Gastrocnemius medialis (tissue), 4 donors: ENCODE measurements around the gene TJP3. TPM values are rescaled to one million over a fixed set of nuclear protein-coding genes. Genes with fewer than 3 reads are reported as not detected.

ENCODE experiments used
- ATAC-seq, 2 donors: fragments of 150-250 bp; one replicate each; pipeline ENCODE4 v1.9.1; 2016
- DNase-seq, 2 donors: peaks; one replicate each; pipeline ENCODE4 v3.0.0-alpha.2; 2019
- H3K27ac ChIP-seq, 4 donors: fragments of 200-600 bp; sonication (generic); 1 replicate in 1 of 4; 2 replicates in 3 of 4; pipeline ENCODE4 v1.5.1; 2016 to 2018; ENCODE audit warnings: mild to moderate bottlenecking in 2 of 4, moderate library complexity in 1 of 4
- H3K27me3 ChIP-seq, 3 donors: fragments of 200-600 bp; sonication (generic) in 2 of 3; 1 replicate in 1 of 3; 2 replicates in 2 of 3; pipeline versions ENCODE4 v1.5.1 to v1.6.0; 2016 to 2019; ENCODE audit warnings: mild to moderate bottlenecking in 1 of 3, moderate library complexity in 1 of 3
- H3K36me3 ChIP-seq, 2 donors: fragments of 200-600 bp; sonication (generic) in 1 of 2; one replicate each; pipeline ENCODE4 v1.5.1; 2017 to 2018
- H3K4me1 ChIP-seq, 2 donors: fragments of 200-600 bp; sonication (generic) in 1 of 2; one replicate each; pipeline ENCODE4 v1.5.1; 2016 to 2017; ENCODE audit warnings: mild to moderate bottlenecking in 2 of 2
- H3K4me3 ChIP-seq, 4 donors: fragments of 200-600 bp; sonication (generic) in 3 of 4; 1 replicate in 1 of 4; 2 replicates in 3 of 4; pipeline ENCODE4 v1.5.1; 2016 to 2019; ENCODE audit warnings: mild to moderate bottlenecking in 2 of 4
- H3K9me3 ChIP-seq, 3 donors: fragments of 200-600 bp; sonication (generic) in 2 of 3; 1 replicate in 1 of 3; 2 replicates in 2 of 3; pipeline ENCODE4 v1.5.1; 2016 to 2019
- POLR2A ChIP-seq, 2 donors: fragments of 450-650 bp; IDR thresholded peaks; one replicate each; pipeline ENCODE4 v1.6.1; 2017; ENCODE audit warnings: antibody characterized with exemption in 2 of 2, mild to moderate bottlenecking in 2 of 2, moderate library complexity in 2 of 2
- in situ Hi-C, 4 donors: fragments of 200-750 bp; cut with MboI; loops; one replicate each; pipeline versions ENCODE4 v1.15.0 to v1.8.0; 2017; ENCODE audit warnings: low sequenced_read_pairs in 4 of 4
- intact Hi-C: fragments of 100-400 bp; cut with DNase I; formaldehyde crosslinking; loops from one replicate; pipeline ENCODE4 v1.15.1; 2023; ENCODE audit warnings: low total_unique reads
- total RNA-seq, 4 donors: library from RNA; depleted of rRNA; stranded (reverse); fragments of >200 nt; gene quantifications; one replicate each; pipeline versions ENCODE4 v1.1.0 to v1.2.3, GENCODE V29; 2016
- TF ChIP-seq, protein P1 (sequence below), 5 experiments: fragments of 450-650 bp in 3 of 5; fragments of 200-600 bp in 2 of 5; sonication (generic) in 2 of 5; IDR thresholded peaks in 4 of 5; conservative IDR thresholded peaks in 1 of 5; 1 replicate in 4 of 5; 2 replicates in 1 of 5; pipeline ENCODE4 v1.5.1; 2016 to 2019; ENCODE audit warnings: antibody characterized with exemption in 5 of 5, mild to moderate bottlenecking in 3 of 5, moderate library complexity in 3 of 5

The TJP3 gene
- total RNA-seq, 4 donors from 2014 or later, result 0.67 to 3.7 (median 1.7) TPM

DNA sequence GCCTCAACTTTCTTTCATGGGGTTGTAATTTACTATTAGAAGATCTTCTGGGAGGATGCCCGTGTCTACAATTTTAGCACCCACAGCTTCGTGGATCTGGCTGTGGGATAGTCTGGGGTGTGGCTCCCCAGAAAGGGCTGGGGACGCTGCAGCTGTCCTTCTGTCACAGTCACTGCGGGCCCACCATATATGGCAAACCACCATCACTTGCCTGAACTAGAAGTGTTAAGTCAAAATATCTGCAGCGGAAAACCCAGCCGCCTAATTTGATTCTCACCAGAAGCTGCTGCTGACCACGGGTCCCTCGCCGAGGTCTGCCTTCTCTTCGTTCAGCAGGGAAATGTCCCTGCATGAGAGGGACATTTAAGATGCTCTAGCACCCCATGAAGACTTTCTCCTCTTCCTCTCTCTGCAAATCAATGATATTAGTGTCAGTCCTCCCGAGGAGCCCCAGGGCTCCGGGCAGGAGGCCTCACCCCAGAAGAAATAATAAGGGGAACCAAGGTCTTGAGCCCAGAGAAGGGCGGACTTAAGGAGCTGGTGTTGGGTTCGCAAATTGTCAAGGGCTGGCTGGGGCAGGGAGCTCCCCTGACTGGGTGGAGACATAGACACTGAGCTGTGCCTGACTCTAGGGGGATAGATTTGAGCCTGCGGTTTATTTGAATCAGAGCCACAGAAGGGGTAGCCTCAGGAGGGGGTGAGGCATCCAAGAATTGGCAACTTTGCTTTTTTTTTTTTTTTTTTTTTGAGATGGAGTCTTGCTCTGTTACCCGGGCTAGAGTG, 81.0 kb downstream of the TJP3 start:
- in situ Hi-C loops, result no loop called here
- H3K9me3 ChIP-seq, result no peaks in the 10 kb centered on the region
- no peak for TF ChIP-seq POLR2A (IDR thresholded peaks at IDR 0.05)
- TF ChIP-seq, protein P1, sequence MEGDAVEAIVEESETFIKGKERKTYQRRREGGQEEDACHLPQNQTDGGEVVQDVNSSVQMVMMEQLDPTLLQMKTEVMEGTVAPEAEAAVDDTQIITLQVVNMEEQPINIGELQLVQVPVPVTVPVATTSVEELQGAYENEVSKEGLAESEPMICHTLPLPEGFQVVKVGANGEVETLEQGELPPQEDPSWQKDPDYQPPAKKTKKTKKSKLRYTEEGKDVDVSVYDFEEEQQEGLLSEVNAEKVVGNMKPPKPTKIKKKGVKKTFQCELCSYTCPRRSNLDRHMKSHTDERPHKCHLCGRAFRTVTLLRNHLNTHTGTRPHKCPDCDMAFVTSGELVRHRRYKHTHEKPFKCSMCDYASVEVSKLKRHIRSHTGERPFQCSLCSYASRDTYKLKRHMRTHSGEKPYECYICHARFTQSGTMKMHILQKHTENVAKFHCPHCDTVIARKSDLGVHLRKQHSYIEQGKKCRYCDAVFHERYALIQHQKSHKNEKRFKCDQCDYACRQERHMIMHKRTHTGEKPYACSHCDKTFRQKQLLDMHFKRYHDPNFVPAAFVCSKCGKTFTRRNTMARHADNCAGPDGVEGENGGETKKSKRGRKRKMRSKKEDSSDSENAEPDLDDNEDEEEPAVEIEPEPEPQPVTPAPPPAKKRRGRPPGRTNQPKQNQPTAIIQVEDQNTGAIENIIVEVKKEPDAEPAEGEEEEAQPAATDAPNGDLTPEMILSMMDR (IDR thresholded peaks at IDR 0.05 in 4 of 5, conservative IDR thresholded peaks at IDR 0.05 in 1 of 5), result no peak
- H3K27me3 ChIP-seq, result peaks cover 22 to 33% (median 30%) of the 10 kb centered on the region in 3 donors
- DNase-seq (no peak), ATAC-seq (no peak)
- H3K4me1 ChIP-seq, result no peaks in the 10 kb centered on the region
- no peak overlapping the region for H3K27ac ChIP-seq
- H3K36me3 ChIP-seq, result no peaks in the 10 kb centered on the region
- intact Hi-C loops, result no loop called here
- no peak overlapping the region for H3K4me3 ChIP-seq

DNA sequence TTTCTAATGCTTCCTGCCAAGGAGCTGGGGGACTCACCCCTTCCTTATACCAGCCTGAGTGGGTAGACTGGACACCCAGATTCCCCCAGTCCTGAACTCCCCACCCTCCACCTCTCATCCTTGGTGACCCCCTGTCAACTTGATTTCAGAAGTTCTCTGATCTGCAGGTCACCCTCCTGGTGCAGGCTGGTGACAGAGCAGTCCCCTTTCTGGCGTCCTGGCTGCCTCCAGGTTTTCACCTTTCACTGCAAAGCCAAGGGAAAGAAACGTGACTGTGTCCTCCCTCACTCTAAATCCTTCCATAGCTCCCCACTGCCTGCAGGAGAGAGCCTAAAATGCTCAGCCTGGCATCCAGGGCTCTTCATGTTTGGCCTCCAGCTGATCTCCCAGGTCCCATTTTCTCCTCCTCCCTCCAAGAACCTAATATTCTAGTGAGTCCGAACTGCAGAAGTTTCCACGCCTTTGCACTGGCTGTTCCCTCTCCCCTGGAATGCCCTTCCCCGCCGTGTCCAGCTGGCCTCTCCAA, 82.1 kb downstream of the TJP3 start:
- H3K4me3 ChIP-seq, result no peak overlapping the region
- H3K9me3 ChIP-seq, result no peaks in the 10 kb centered on the region
- in situ Hi-C loops, result no loop called here
- intact Hi-C loops, result no loop called here
- no peaks in the 10 kb centered on the region for H3K4me1 ChIP-seq
- no peaks in the 10 kb centered on the region for H3K36me3 ChIP-seq
- TF ChIP-seq POLR2A (IDR thresholded peaks at IDR 0.05), result no peak
- TF ChIP-seq, protein P1 (IDR thresholded peaks at IDR 0.05 in 4 of 5, conservative IDR thresholded peaks at IDR 0.05 in 1 of 5), result no peak
- no peak overlapping the region for H3K27ac ChIP-seq
- ATAC-seq (no peak), DNase-seq (no peak)
- H3K27me3 ChIP-seq, result peaks cover 13 to 23% (median 21%) of the 10 kb centered on the region in 3 donors

DNA sequence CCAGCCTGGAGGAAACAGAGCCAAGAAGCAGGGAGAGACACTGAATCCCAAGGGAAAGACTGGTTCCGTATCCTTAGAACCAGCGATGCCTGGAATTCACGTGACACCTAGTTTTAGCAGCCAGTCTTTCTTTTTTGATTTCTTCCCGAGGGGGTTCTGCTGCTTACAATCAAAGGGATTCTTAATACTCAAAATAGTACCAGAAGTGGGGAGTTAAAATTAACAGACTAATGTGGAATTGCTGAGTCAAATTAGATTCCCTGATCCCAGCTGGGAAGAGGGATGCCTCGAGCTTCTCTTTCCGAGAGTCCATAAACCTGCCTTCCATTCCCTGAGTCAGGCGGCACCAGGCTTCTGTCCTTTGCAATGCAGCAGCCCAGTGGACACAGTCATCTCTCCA, 82.8 kb downstream of the TJP3 start:
- Histone ChIP-seq H3K27ac (no peak overlapping the region), H3K27me3 (peaks cover 13 to 19% (median 15%) of the 10 kb centered on the region in 3 donors), H3K4me1 (no peaks in the 10 kb centered on the region), H3K36me3 (no peaks in the 10 kb centered on the region), H3K4me3 (no peak overlapping the region), H3K9me3 (no peaks in the 10 kb centered on the region)
- in situ Hi-C loops (no loop called here), intact Hi-C loops (no loop called here)
- ATAC-seq, result no peak
- TF ChIP-seq, protein P1 (IDR thresholded peaks at IDR 0.05 in 4 of 5, conservative IDR thresholded peaks at IDR 0.05 in 1 of 5), result no peak
- no peak for TF ChIP-seq POLR2A (IDR thresholded peaks at IDR 0.05)
- DNase-seq, result no peak

DNA sequence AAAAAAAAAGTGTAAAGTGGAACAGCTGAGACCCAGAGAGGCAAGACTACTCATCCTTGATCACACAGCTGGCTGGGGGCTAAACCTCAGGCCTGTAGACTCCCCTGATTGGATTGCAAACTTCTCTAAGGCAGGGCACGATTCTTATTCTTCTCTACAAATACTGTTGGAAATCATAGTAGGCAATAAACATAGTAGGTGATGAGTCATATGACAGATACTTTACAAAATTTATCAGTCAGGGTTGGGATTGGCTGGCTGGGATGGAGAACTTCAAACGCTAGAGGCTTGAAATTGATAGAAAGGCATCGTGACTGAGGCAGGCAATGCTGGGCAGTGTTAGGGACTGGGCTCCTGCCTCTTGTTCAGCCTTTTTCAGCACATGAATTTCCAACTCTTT, 83.9 kb downstream of the TJP3 start:
- TF ChIP-seq POLR2A (IDR thresholded peaks at IDR 0.05), result no peak
- TF ChIP-seq, protein P1 (IDR thresholded peaks at IDR 0.05 in 4 of 5, conservative IDR thresholded peaks at IDR 0.05 in 1 of 5), result no peak
- H3K4me3 ChIP-seq, result no peak overlapping the region
- no peaks in the 10 kb centered on the region for H3K36me3 ChIP-seq
- in situ Hi-C loops (no loop called here), intact Hi-C loops (no loop called here)
- no peaks in the 10 kb centered on the region for H3K4me1 ChIP-seq
- DNase-seq (no peak), ATAC-seq (no peak)
- H3K9me3 ChIP-seq, result no peaks in the 10 kb centered on the region
- peaks cover 6 to 23% (median 12%) of the 10 kb centered on the region in 3 donors for H3K27me3 ChIP-seq
- no peak overlapping the region for H3K27ac ChIP-seq
